Osteoblast (primary cell): ENCODE data around the gene CD101. TPM values are rescaled to one million over a fixed set of nuclear protein-coding genes. Genes with fewer than 3 reads are reported as not detected.

Experiments used
- DNase-seq: peaks from one replicate; pipeline ENCODE4 v3.0.0; 2011; ENCODE audit warnings: low spot score, mixed read lengths; ENCODE audit not compliant: insufficient read length; ENCODE audit errors: missing footprints
- H2AFZ ChIP-seq: 2 replicates; pipeline ENCODE4 v1.6.0; 2011; ENCODE audit warnings: mild to moderate bottlenecking, low read length
- H3K27ac ChIP-seq: 2 replicates; pipeline ENCODE4 v1.5.1; 2011; ENCODE audit warnings: mild to moderate bottlenecking, low read depth, low read length, moderate library complexity
- H3K27me3 ChIP-seq: 2 replicates; pipeline ENCODE4 v1.6.0; 2012; ENCODE audit warnings: mild to moderate bottlenecking, control low read depth, inconsistent platforms, low read length, moderate library complexity; ENCODE audit not compliant: insufficient read depth
- H3K36me3 ChIP-seq: 2 replicates; pipeline ENCODE4 v1.5.1; 2011; ENCODE audit warnings: mild to moderate bottlenecking, low read length, control low read depth, moderate library complexity; ENCODE audit not compliant: insufficient read depth
- H3K4me1 ChIP-seq: 2 replicates; pipeline ENCODE4 v1.5.1; 2011; ENCODE audit warnings: mild to moderate bottlenecking, low read length, control low read depth, moderate library complexity; ENCODE audit not compliant: insufficient read depth
- H3K4me2 ChIP-seq: 2 replicates; pipeline ENCODE4 v1.6.0; 2011; ENCODE audit warnings: mild to moderate bottlenecking, low read length; ENCODE audit not compliant: insufficient read depth
- H3K4me3 ChIP-seq: fragments of 200-600 bp; sonication (generic); 3 replicates; pipeline ENCODE4 v1.5.1; 2012; ENCODE audit warnings: mild to moderate bottlenecking, low read length, inconsistent platforms; ENCODE audit not compliant: insufficient read depth
- H3K79me2 ChIP-seq: 2 replicates; pipeline ENCODE4 v1.6.0; 2012; ENCODE audit warnings: mild to moderate bottlenecking, low read length, control low read depth, inconsistent platforms; ENCODE audit not compliant: insufficient read depth
- H3K9me3 ChIP-seq: 2 replicates; pipeline ENCODE4 v1.5.1; 2011; ENCODE audit warnings: low read depth, low read length, control low read depth
- H4K20me1 ChIP-seq: 2 replicates; pipeline ENCODE4 v1.6.0; 2012; ENCODE audit warnings: mild to moderate bottlenecking, low read length, control low read depth; ENCODE audit not compliant: insufficient read depth
- CTCF ChIP-seq: IDR thresholded peaks from 2 replicates; pipeline ENCODE4 v1.5.1; 2011; ENCODE audit warnings: mild to moderate bottlenecking, low read depth, low read length, moderate library complexity; ENCODE audit errors: extremely low read depth
- total RNA-seq: library from RNA; depleted of rRNA; stranded (reverse); fragments of >200 nt; gene quantifications from 2 replicates; pipeline ENCODE4 v1.2.3, GENCODE V29; 2012

Gene CD101
- total RNA-seq, 1 donor = under 0.01 TPM

GRCh38 chr1:116988908-116989307 is 12.7 kb upstream of the CD101 start:
- Histone ChIP-seq H3K27ac (peak overlapping the region; percentile 32), H2AFZ (no peak overlapping the region), H3K4me2 (no peak overlapping the region), H3K4me3 (no peak overlapping the region), H3K36me3 (no peaks in the 10 kb centered on the region), H3K4me1 (peaks cover 20% of the 10 kb centered on the region), H4K20me1 (no peaks in the 10 kb centered on the region), H3K79me2 (no peaks in the 10 kb centered on the region), H3K27me3 (no peaks in the 10 kb centered on the region), H3K9me3 (no peaks in the 10 kb centered on the region)
- no peak for DNase-seq
- no peak for TF ChIP-seq CTCF

- Histone ChIP-seq H3K4me3 (no peak overlapping the region), H3K9me3 (no peaks in the 10 kb centered on the region), H3K79me2 (no peaks in the 10 kb centered on the region), H3K4me2 (no peak overlapping the region), H3K27ac (peak overlapping the region; percentile 85), H3K4me1 (peaks cover 20% of the 10 kb centered on the region), H3K27me3 (no peaks in the 10 kb centered on the region), H4K20me1 (no peaks in the 10 kb centered on the region), H3K36me3 (no peaks in the 10 kb centered on the region), H2AFZ (no peak overlapping the region)
- TF ChIP-seq CTCF = no peak
- no peak for DNase-seq
Observed at GRCh38 chr1:116989835-116990234, 11.7 kb upstream of the CD101 start.

GRCh38 chr1:116990612-116991151 is 10.9 kb upstream of the CD101 start:
- no peak overlapping the region for H2AFZ ChIP-seq
- peak overlapping the region; percentile 85 for H3K27ac ChIP-seq
- no peaks in the 10 kb centered on the region for H3K36me3 ChIP-seq
- peaks cover 20% of the 10 kb centered on the region for H3K4me1 ChIP-seq
- H4K20me1 ChIP-seq = no peaks in the 10 kb centered on the region
- H3K4me2 ChIP-seq = no peak overlapping the region
- H3K79me2 ChIP-seq = no peaks in the 10 kb centered on the region
- no peak overlapping the region for H3K4me3 ChIP-seq
- H3K27me3 ChIP-seq = no peaks in the 10 kb centered on the region
- DNase-seq = peak; percentile 81
- H3K9me3 ChIP-seq = no peaks in the 10 kb centered on the region
- TF ChIP-seq CTCF = no peak

- Histone ChIP-seq H3K4me3 (no peak overlapping the region), H3K9me3 (no peaks in the 10 kb centered on the region), H3K4me2 (no peak overlapping the region), H3K27me3 (no peaks in the 10 kb centered on the region), H3K79me2 (no peaks in the 10 kb centered on the region), H3K36me3 (no peaks in the 10 kb centered on the region), H3K27ac (peak overlapping the region; percentile 85), H4K20me1 (no peaks in the 10 kb centered on the region), H2AFZ (no peak overlapping the region), H3K4me1 (peaks cover 20% of the 10 kb centered on the region)
- no peak for TF ChIP-seq CTCF
- no peak for DNase-seq
Observed at GRCh38 chr1:116991171-116991845, 10.3 kb upstream of the CD101 start.
